ENCODE data around the gene SNRNP40. TPM values are rescaled to one million over a fixed set of nuclear protein-coding genes. Genes with fewer than 3 reads are reported as not detected.
A peak's percentile ranks its signal among the peaks of the same experiment; 100 is the strongest.

Gene SNRNP40
- total RNA-seq, 1 experiment from 2014 or later: 103 TPM

DNA sequence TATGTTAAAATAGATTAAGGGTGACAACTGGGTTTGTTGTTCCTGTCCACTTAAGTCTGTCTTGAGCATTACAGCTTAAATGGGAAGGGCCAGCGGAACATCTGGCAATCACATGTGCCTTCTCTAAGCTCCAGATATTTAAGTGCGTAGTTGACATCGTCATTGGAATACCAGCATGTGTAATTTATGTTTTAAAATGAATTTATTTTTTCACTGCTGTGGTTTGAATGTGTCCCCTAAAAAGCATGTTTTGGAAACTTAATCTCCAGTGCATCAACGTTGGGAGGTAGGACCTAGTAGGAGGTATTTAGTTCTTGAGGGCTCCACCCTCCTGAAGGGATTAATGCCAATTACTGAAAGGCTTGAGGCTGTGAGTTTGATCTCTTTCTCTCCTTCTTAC is 13.6 kb upstream of the SNRNP40 start (continued):
- TF ChIP-seq, protein P1, sequence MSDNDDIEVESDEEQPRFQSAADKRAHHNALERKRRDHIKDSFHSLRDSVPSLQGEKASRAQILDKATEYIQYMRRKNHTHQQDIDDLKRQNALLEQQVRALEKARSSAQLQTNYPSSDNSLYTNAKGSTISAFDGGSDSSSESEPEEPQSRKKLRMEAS (CRISPR knock-in tag; IDR thresholded peaks at IDR 0.05): no peak
- TF ChIP-seq, protein P2, sequence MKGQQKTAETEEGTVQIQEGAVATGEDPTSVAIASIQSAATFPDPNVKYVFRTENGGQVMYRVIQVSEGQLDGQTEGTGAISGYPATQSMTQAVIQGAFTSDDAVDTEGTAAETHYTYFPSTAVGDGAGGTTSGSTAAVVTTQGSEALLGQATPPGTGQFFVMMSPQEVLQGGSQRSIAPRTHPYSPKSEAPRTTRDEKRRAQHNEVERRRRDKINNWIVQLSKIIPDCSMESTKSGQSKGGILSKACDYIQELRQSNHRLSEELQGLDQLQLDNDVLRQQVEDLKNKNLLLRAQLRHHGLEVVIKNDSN (CRISPR knock-in tag; IDR thresholded peaks at IDR 0.05): no peak
- TF ChIP-seq ZNF317 (CRISPR knock-in tag; IDR thresholded peaks at IDR 0.05; ENCODE audit: borderline replicate concordance, low read depth) (no peak), NFYB (CRISPR knock-in tag; conservative IDR thresholded peaks at IDR 0.05; ENCODE audit: low read depth) (no peak)
- TF ChIP-seq, protein P3, sequence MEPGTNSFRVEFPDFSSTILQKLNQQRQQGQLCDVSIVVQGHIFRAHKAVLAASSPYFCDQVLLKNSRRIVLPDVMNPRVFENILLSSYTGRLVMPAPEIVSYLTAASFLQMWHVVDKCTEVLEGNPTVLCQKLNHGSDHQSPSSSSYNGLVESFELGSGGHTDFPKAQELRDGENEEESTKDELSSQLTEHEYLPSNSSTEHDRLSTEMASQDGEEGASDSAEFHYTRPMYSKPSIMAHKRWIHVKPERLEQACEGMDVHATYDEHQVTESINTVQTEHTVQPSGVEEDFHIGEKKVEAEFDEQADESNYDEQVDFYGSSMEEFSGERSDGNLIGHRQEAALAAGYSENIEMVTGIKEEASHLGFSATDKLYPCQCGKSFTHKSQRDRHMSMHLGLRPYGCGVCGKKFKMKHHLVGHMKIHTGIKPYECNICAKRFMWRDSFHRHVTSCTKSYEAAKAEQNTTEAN (CRISPR knock-in tag; IDR thresholded peaks at IDR 0.05): no peak
- TF ChIP-seq, protein P4, sequence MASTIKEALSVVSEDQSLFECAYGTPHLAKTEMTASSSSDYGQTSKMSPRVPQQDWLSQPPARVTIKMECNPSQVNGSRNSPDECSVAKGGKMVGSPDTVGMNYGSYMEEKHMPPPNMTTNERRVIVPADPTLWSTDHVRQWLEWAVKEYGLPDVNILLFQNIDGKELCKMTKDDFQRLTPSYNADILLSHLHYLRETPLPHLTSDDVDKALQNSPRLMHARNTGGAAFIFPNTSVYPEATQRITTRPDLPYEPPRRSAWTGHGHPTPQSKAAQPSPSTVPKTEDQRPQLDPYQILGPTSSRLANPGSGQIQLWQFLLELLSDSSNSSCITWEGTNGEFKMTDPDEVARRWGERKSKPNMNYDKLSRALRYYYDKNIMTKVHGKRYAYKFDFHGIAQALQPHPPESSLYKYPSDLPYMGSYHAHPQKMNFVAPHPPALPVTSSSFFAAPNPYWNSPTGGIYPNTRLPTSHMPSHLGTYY (CRISPR knock-in tag; IDR thresholded peaks at IDR 0.05): no peak

DNA sequence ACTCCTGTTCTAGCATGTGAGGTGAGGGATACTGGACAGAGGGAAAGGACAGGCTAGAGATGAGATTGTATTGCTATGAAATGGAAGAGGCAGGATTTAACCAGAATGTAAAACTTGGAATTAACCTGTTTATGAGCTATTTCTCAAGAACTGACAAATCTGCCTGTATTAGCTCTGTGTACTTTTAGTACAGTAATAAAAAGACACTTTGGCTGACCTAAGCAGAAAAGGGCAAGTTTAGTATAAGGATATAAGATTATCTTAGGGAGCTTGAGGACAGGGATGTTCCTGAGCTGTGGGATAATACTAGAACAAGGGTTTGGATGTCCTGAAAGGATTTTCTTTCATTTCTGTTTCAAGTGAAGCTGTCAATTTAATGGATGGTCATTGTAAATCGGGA is 11.4 kb upstream of the SNRNP40 start:
- ChIA-PET POLR2A (interaction anchor here (1.4 kb wide), 1 partner anchor 11 kb away, joined by 6 read pairs; the partner anchor contains the start of genes SNRNP40 and ZCCHC17), CTCF (interaction anchor here (1.3 to 1.7 kb wide), 3 partner anchors 123 to 126 kb away, joined by 5 to 7 read pairs (median 7); no protein-coding TSS in a partner anchor)
- Mint-ChIP-seq H3K4me3 (no peak overlapping the region), H3K9me3 (no peaks in the 10 kb centered on the region), H3K27me3 (ENCODE audit: low read depth) (no peaks in the 10 kb centered on the region), H3K27ac (peak overlapping the region; percentile 66), H3K36me3 (peaks cover 24% of the 10 kb centered on the region), H3K4me1 (peaks cover 18% of the 10 kb centered on the region)
- TF ChIP-seq EMX1 (CRISPR knock-in tag; IDR thresholded peaks at IDR 0.05) (no peak), ZNF219 (CRISPR knock-in tag; IDR thresholded peaks at IDR 0.05; ENCODE audit: borderline replicate concordance) (no peak), RORB (CRISPR knock-in tag; IDR thresholded peaks at IDR 0.05) (no peak), RELA (CRISPR knock-in tag; IDR thresholded peaks at IDR 0.05; ENCODE audit: borderline replicate concordance) (no peak), HMGA2 (CRISPR knock-in tag; IDR thresholded peaks at IDR 0.05) (no peak), SMAD3 (CRISPR knock-in tag; IDR thresholded peaks at IDR 0.05; ENCODE audit: borderline replicate concordance) (no peak), ZNF396 (CRISPR knock-in tag; IDR thresholded peaks at IDR 0.05; ENCODE audit: borderline replicate concordance) (no peak), ZNF263 (CRISPR knock-in tag; IDR thresholded peaks at IDR 0.05; ENCODE audit: low read depth) (no peak), ZNF232 (CRISPR knock-in tag; IDR thresholded peaks at IDR 0.05) (no peak), NFATC4 (CRISPR knock-in tag; IDR thresholded peaks at IDR 0.05) (no peak), SP1 (CRISPR knock-in tag; conservative IDR thresholded peaks at IDR 0.05) (no peak)
- TF ChIP-seq, protein P2 (CRISPR knock-in tag; IDR thresholded peaks at IDR 0.05): no peak
- TF ChIP-seq, protein P5, sequence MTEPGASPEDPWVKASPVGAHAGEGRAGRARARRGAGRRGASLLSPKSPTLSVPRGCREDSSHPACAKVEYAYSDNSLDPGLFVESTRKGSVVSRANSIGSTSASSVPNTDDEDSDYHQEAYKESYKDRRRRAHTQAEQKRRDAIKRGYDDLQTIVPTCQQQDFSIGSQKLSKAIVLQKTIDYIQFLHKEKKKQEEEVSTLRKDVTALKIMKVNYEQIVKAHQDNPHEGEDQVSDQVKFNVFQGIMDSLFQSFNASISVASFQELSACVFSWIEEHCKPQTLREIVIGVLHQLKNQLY (CRISPR knock-in tag; IDR thresholded peaks at IDR 0.05): no peak
- TF ChIP-seq, protein P6, sequence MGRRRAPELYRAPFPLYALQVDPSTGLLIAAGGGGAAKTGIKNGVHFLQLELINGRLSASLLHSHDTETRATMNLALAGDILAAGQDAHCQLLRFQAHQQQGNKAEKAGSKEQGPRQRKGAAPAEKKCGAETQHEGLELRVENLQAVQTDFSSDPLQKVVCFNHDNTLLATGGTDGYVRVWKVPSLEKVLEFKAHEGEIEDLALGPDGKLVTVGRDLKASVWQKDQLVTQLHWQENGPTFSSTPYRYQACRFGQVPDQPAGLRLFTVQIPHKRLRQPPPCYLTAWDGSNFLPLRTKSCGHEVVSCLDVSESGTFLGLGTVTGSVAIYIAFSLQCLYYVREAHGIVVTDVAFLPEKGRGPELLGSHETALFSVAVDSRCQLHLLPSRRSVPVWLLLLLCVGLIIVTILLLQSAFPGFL (CRISPR knock-in tag; IDR thresholded peaks at IDR 0.05; ENCODE audit: borderline replicate concordance): no peak
- TF ChIP-seq, protein P7, sequence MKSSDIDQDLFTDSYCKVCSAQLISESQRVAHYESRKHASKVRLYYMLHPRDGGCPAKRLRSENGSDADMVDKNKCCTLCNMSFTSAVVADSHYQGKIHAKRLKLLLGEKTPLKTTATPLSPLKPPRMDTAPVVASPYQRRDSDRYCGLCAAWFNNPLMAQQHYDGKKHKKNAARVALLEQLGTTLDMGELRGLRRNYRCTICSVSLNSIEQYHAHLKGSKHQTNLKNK (CRISPR knock-in tag; IDR thresholded peaks at IDR 0.05): no peak
- TF ChIP-seq, protein P8, sequence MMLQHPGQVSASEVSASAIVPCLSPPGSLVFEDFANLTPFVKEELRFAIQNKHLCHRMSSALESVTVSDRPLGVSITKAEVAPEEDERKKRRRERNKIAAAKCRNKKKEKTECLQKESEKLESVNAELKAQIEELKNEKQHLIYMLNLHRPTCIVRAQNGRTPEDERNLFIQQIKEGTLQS (CRISPR knock-in tag; conservative IDR thresholded peaks at IDR 0.05): no peak
- TF ChIP-seq, protein P9, sequence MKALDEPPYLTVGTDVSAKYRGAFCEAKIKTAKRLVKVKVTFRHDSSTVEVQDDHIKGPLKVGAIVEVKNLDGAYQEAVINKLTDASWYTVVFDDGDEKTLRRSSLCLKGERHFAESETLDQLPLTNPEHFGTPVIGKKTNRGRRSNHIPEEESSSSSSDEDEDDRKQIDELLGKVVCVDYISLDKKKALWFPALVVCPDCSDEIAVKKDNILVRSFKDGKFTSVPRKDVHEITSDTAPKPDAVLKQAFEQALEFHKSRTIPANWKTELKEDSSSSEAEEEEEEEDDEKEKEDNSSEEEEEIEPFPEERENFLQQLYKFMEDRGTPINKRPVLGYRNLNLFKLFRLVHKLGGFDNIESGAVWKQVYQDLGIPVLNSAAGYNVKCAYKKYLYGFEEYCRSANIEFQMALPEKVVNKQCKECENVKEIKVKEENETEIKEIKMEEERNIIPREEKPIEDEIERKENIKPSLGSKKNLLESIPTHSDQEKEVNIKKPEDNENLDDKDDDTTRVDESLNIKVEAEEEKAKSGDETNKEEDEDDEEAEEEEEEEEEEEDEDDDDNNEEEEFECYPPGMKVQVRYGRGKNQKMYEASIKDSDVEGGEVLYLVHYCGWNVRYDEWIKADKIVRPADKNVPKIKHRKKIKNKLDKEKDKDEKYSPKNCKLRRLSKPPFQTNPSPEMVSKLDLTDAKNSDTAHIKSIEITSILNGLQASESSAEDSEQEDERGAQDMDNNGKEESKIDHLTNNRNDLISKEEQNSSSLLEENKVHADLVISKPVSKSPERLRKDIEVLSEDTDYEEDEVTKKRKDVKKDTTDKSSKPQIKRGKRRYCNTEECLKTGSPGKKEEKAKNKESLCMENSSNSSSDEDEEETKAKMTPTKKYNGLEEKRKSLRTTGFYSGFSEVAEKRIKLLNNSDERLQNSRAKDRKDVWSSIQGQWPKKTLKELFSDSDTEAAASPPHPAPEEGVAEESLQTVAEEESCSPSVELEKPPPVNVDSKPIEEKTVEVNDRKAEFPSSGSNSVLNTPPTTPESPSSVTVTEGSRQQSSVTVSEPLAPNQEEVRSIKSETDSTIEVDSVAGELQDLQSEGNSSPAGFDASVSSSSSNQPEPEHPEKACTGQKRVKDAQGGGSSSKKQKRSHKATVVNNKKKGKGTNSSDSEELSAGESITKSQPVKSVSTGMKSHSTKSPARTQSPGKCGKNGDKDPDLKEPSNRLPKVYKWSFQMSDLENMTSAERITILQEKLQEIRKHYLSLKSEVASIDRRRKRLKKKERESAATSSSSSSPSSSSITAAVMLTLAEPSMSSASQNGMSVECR (CRISPR knock-in tag; IDR thresholded peaks at IDR 0.05; ENCODE audit: borderline replicate concordance): no peak
- ATAC-seq (no peak), DNase-seq (ENCODE audit: low spot score) (no peak)

All from WTC11 (cell line).